HEK293T (cell line): ENCODE results near the gene LAMB2.

Experiments used
- CTCF ChIA-PET: fragments of 350-600 bp; formaldehyde crosslinking; extraction: SDS; loops from one replicate; lab custom pipeline; 2021; ENCODE audit warnings: antibody characterized with exemption, inconsistent platforms; lab: Yijun Ruan, JAX
- POLR2A ChIA-PET: fragments of 350-600 bp; formaldehyde crosslinking; extraction: SDS; loops from one replicate; lab custom pipeline; 2020; ENCODE audit warnings: antibody characterized with exemption, inconsistent platforms; lab: Yijun Ruan, JAX
- DNase-seq: peaks from one replicate; pipeline ENCODE4 v3.0.0; 2012; ENCODE audit warnings: mixed read lengths; ENCODE audit errors: extremely low spot score
- ARNT ChIP-seq: fragments of 450-650 bp; IDR thresholded peaks from 2 replicates; pipeline ENCODE4 v1.6.1; 2017; ENCODE audit warnings: mild to moderate bottlenecking
- BHLHE40 ChIP-seq: fragments of 450-650 bp; IDR thresholded peaks from 2 replicates; pipeline ENCODE4 v1.6.1; 2016; ENCODE audit warnings: mild to moderate bottlenecking, moderate library complexity, borderline replicate concordance
- CTBP1 ChIP-seq: fragments of 450-650 bp; IDR thresholded peaks from 2 replicates; pipeline ENCODE4 v1.6.1; 2016; ENCODE audit warnings: borderline replicate concordance
- ELF4 ChIP-seq: fragments of 450-650 bp; IDR thresholded peaks from 2 replicates; pipeline ENCODE4 v1.6.1; 2017; ENCODE audit warnings: antibody characterized with exemption
- FOXA1 ChIP-seq: fragments of 450-650 bp; IDR thresholded peaks from 2 replicates; pipeline ENCODE4 v1.6.1; 2016; ENCODE audit warnings: mild to moderate bottlenecking
- FOXK2 ChIP-seq: fragments of 450-650 bp; IDR thresholded peaks from 2 replicates; pipeline ENCODE4 v1.6.1; 2016; ENCODE audit warnings: mild to moderate bottlenecking
- FOXM1 ChIP-seq: fragments of 450-650 bp; IDR thresholded peaks from 2 replicates; pipeline ENCODE4 v1.6.1; 2017; ENCODE audit warnings: mild to moderate bottlenecking, borderline replicate concordance
- HDGF ChIP-seq: fragments of 450-650 bp; IDR thresholded peaks from 2 replicates; pipeline ENCODE4 v1.6.1; 2017; ENCODE audit warnings: antibody characterized with exemption, borderline replicate concordance
- L3MBTL2 ChIP-seq: fragments of 450-650 bp; conservative IDR thresholded peaks from 2 replicates; pipeline ENCODE4 v1.6.1; 2016; ENCODE audit warnings: mild to moderate bottlenecking
- LEF1 ChIP-seq: fragments of 450-650 bp; IDR thresholded peaks from 2 replicates; pipeline ENCODE4 v1.6.1; 2017; ENCODE audit warnings: mild to moderate bottlenecking, borderline replicate concordance
- NFRKB ChIP-seq: fragments of 450-650 bp; IDR thresholded peaks from 2 replicates; pipeline ENCODE4 v1.6.1; 2016; ENCODE audit warnings: mild to moderate bottlenecking, moderate library complexity
- PKNOX1 ChIP-seq: fragments of 450-650 bp; IDR thresholded peaks from 2 replicates; pipeline ENCODE4 v1.6.1; 2016
- SP1 ChIP-seq: fragments of 450-650 bp; IDR thresholded peaks from 2 replicates; pipeline ENCODE4 v1.6.1; 2017
- SUZ12 ChIP-seq: fragments of 450-650 bp; IDR thresholded peaks from 2 replicates; pipeline ENCODE4 v1.6.1; 2016; ENCODE audit warnings: mild to moderate bottlenecking
- TARDBP ChIP-seq: fragments of 450-650 bp; IDR thresholded peaks from 2 replicates; pipeline ENCODE4 v1.6.1; 2016
- ZNF384 ChIP-seq: fragments of 450-650 bp; IDR thresholded peaks from 2 replicates; pipeline ENCODE4 v1.6.1; 2016

LAMB2 gene

DNA sequence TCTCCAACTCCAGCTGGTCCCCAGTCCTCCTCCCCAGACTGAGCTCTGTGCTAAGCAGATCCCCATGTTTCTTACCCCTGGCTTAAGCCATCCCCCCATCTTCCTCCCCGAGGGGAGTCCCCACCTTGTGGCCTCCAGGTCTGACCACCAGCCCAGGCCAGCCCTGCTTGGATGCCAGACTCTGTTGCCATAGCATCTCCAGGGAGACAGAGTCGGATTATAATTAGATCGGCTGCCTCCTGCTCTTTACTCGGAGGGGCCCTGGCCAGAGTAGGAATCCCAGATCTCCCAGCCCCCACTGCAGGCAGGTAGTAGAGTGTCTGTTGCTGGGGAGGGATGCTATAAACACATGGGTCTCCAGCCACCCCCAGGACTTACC lies 40.9 kb upstream of the LAMB2 start:
- ChIA-PET CTCF (interaction anchor here (0.6 kb wide), 1 partner anchor 31 kb away, joined by 3 read pairs; no protein-coding TSS in a partner anchor), POLR2A (no interaction called here)
- DNase-seq = no peak
- no peak for TF ChIP-seq ARNT
- no peak for TF ChIP-seq L3MBTL2
- TF ChIP-seq TARDBP = no peak
- TF ChIP-seq BHLHE40 = no peak
- no peak for TF ChIP-seq NFRKB
- no peak for TF ChIP-seq LEF1
- TF ChIP-seq ELF4 = no peak
- TF ChIP-seq CTBP1 = no peak
- no peak for TF ChIP-seq FOXM1
- TF ChIP-seq FOXA1 = no peak
- TF ChIP-seq HDGF = no peak
- no peak for TF ChIP-seq SUZ12
- TF ChIP-seq ZNF384 = no peak
- TF ChIP-seq PKNOX1 = no peak
- no peak for TF ChIP-seq SP1
- no peak for TF ChIP-seq FOXK2

DNA sequence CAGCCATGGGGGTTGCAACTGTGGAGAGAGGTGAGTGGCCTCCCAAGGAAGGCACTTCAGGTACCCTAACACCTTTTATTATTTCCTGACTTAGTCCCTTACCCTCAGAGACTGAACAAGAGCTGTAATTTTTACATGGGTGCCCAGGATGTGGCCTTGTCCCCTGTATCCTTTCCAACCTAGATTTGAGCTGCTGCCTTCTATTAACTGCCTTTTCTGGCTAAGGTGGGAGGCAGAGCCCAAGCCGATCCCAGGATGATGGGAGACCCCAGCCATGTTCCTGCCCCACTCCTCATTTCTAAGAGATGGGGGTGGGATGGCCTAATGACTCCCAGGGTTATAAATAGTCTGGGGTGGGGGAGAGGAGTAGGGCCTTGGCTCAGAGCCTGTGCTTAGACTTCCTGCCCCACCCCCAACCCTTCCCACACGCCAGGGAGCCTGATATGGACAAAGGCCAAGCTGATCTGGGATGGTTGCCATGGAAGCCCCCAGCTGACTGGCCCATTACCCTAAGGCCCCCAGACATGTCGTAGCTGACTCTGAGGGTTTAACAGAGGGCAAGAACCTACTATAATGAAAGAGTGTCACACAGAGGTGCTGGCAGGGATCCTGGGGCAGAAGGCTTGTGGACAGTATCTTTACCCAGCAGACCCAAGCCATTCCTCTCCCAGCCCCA lies 40.4 kb upstream of the LAMB2 start:
- ChIA-PET CTCF (interaction anchor here (0.6 kb wide), 1 partner anchor 32 kb away, joined by 3 read pairs; no protein-coding TSS in a partner anchor), POLR2A (no interaction called here)
- TF ChIP-seq HDGF (no peak), FOXA1 (no peak), FOXM1 (no peak), NFRKB (no peak), CTBP1 (no peak)
- no peak for DNase-seq

DNA sequence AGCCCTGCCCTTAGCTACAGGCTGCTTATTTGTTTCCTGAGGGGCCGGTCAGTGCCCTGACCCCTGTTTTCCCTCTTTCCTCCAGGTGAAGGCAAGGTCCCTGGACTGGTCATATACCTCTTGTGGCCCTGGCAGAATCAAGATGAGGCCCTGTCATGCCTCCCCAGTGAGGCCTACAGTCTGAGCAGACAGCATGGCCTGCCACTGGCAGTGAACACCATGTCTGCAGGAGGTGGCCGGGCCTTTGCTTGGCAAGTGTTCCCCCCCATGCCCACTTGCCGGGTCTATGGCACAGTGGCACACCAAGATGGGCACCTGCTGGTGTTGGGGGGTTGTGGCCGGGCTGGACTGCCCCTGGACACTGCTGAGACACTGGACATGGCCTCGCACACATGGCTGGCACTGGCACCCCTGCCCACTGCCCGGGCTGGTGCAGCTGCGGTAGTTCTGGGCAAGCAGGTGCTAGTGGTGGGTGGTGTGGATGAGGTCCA lies 39.7 kb upstream of the LAMB2 start:
- DNase-seq = no peak
- ChIA-PET POLR2A (no interaction called here), CTCF (no interaction called here)
- TF ChIP-seq LEF1 (no peak), PKNOX1 (no peak), FOXK2 (no peak), NFRKB (no peak)

- CTCF ChIA-PET = interaction anchor here (0.8 kb wide), 1 partner anchor 19 kb away, joined by 3 read pairs; no protein-coding TSS in a partner anchor
- TF ChIP-seq FOXK2 = no peak
- TF ChIP-seq SP1 = no peak
- no peak for TF ChIP-seq BHLHE40
- TF ChIP-seq HDGF = no peak
- TF ChIP-seq PKNOX1 = no peak
- TF ChIP-seq FOXA1 = no peak
- TF ChIP-seq ELF4 = no peak
- TF ChIP-seq TARDBP = no peak
- no peak for TF ChIP-seq NFRKB
- TF ChIP-seq LEF1 = no peak
- TF ChIP-seq SUZ12 = no peak
- no peak for TF ChIP-seq ZNF384
- no peak for TF ChIP-seq L3MBTL2
- no peak for TF ChIP-seq ARNT
- no peak for TF ChIP-seq CTBP1
- DNase-seq = no peak
- POLR2A ChIA-PET = interaction anchor here (2.5 kb wide), 1 partner anchor 168 kb away, joined by 15 read pairs; the partner anchor contains the start of gene USP4
Measured at GRCh38 chr3:49171775-49172500, 39.1 kb upstream of the LAMB2 start.

- ChIA-PET CTCF (interaction anchor here (0.6 to 1.0 kb wide), 5 partner anchors 15 to 278 kb away, joined by 3 read pairs; partner anchors contain the start of gene USP4), POLR2A (interaction anchor here (0.8 to 2.5 kb wide), 4 partner anchors 13 to 169 kb away, joined by 3 to 15 read pairs (median 4); partner anchors contain the start of genes USP19, USP4 and WDR6)
- peak; percentile 75 for TF ChIP-seq L3MBTL2
- TF ChIP-seq LEF1 = no peak
- no peak for TF ChIP-seq TARDBP
Measured at GRCh38 chr3:49171119-49171774, 38.4 kb upstream of the LAMB2 start, which contains the start of gene KLHDC8B. Gene KLHDC8B (plus strand): TSS chr3:49171598. CDS start chr3:49172770, 1,172 bp downstream.

More at GRCh38 chr3:49171119-49171774, 38.4 kb upstream of the LAMB2 start, which contains the start of gene KLHDC8B:
- DNase-seq = peak; percentile 89
